ENCODE data around the gene ZNF343. TPM values are rescaled to one million over a fixed set of nuclear protein-coding genes. Genes with fewer than 3 reads are reported as not detected.

Gene ZNF343
- total RNA-seq, 1 donor from 2014 or later, result 6.2 TPM

GRCh38 chr20:2463616-2464365 lies 44.9 kb downstream of the ZNF343 start:
- TF ChIP-seq CTCF (IDR thresholded peaks at IDR 0.05; ENCODE audit: insufficient read depth, low read length, poor library complexity, severe bottlenecking), result no peak
- Histone ChIP-seq H3K36me3 (ENCODE audit: control insufficient read depth, insufficient read depth, low read length) (peaks cover 9% of the 10 kb centered on the region), H3K4me3 (ENCODE audit: low read depth, low read length) (no peak overlapping the region)

GRCh38 chr20:2462484-2462883 lies 46.2 kb downstream of the ZNF343 start:
- Histone ChIP-seq H3K4me3 (ENCODE audit: low read depth, low read length) (no peak overlapping the region), H3K27me3 (ENCODE audit: control insufficient read depth, insufficient read depth, low read length) (no peaks in the 10 kb centered on the region), H3K36me3 (ENCODE audit: control insufficient read depth, insufficient read depth, low read length) (peaks cover 9% of the 10 kb centered on the region)
- TF ChIP-seq CTCF (IDR thresholded peaks at IDR 0.05; ENCODE audit: insufficient read depth, low read length, poor library complexity, severe bottlenecking), result no peak
- DNase-seq (ENCODE audit: low read depth), result no peak

More at GRCh38 chr20:2463616-2464365, 44.9 kb downstream of the ZNF343 start:
- no peaks in the 10 kb centered on the region for H3K27me3 ChIP-seq (ENCODE audit: control insufficient read depth, insufficient read depth, low read length)
- no peak for DNase-seq (ENCODE audit: low read depth)

GRCh38 chr20:2460752-2461424 lies 47.8 kb downstream of the ZNF343 start:
- no peaks in the 10 kb centered on the region for H3K27me3 ChIP-seq (ENCODE audit: control insufficient read depth, insufficient read depth, low read length)
- H3K4me3 ChIP-seq (ENCODE audit: low read depth, low read length), result no peak overlapping the region
- H3K36me3 ChIP-seq (ENCODE audit: control insufficient read depth, insufficient read depth, low read length), result peaks cover 9% of the 10 kb centered on the region
- DNase-seq (ENCODE audit: low read depth), result no peak
- TF ChIP-seq CTCF (IDR thresholded peaks at IDR 0.05; ENCODE audit: insufficient read depth, low read length, poor library complexity, severe bottlenecking), result no peak

GRCh38 chr20:2459981-2460751 lies 48.5 kb downstream of the ZNF343 start:
- H3K4me3 ChIP-seq (ENCODE audit: low read depth, low read length), result no peak overlapping the region

GRCh38 chr20:2458919-2459499 lies 49.7 kb downstream of the ZNF343 start:
- no peak for DNase-seq (ENCODE audit: low read depth)
- TF ChIP-seq CTCF (IDR thresholded peaks at IDR 0.05; ENCODE audit: insufficient read depth, low read length, poor library complexity, severe bottlenecking), result no peak
- Histone ChIP-seq H3K36me3 (ENCODE audit: control insufficient read depth, insufficient read depth, low read length) (peaks cover 8% of the 10 kb centered on the region), H3K4me3 (ENCODE audit: low read depth, low read length) (no peak overlapping the region), H3K27me3 (ENCODE audit: control insufficient read depth, insufficient read depth, low read length) (no peaks in the 10 kb centered on the region)

More at GRCh38 chr20:2459981-2460751, 48.5 kb downstream of the ZNF343 start:
- no peak for DNase-seq (ENCODE audit: low read depth)
- peaks cover 9% of the 10 kb centered on the region for H3K36me3 ChIP-seq (ENCODE audit: control insufficient read depth, insufficient read depth, low read length)
- no peak for TF ChIP-seq CTCF (IDR thresholded peaks at IDR 0.05; ENCODE audit: insufficient read depth, low read length, poor library complexity, severe bottlenecking)
- H3K27me3 ChIP-seq (ENCODE audit: control insufficient read depth, insufficient read depth, low read length), result no peaks in the 10 kb centered on the region

Data from kidney epithelial cell (primary cell).